HEK293 (cell line): ENCODE results near the gene ZNHIT3.

Experiments used
- MYNN ChIP-seq: fragments of 450-650 bp; formaldehyde crosslinking; IDR thresholded peaks from 2 replicates; pipeline ENCODE4 v1.5.1; 2016; ENCODE audit warnings: missing biosample characterization, missing genetic modification characterization, borderline replicate concordance
- ZNF121 ChIP-seq: fragments of 450-650 bp; formaldehyde crosslinking; IDR thresholded peaks from 2 replicates; pipeline ENCODE4 v1.5.1; 2016; ENCODE audit warnings: missing biosample characterization, missing genetic modification characterization
- ZNF16 ChIP-seq: fragments of 450-650 bp; formaldehyde crosslinking; IDR thresholded peaks from 2 replicates; pipeline ENCODE4 v1.5.1; 2016; ENCODE audit warnings: low read depth, missing biosample characterization, missing genetic modification characterization
- ZNF239 ChIP-seq: fragments of 450-650 bp; formaldehyde crosslinking; IDR thresholded peaks from 2 replicates; pipeline ENCODE4 v1.5.1; 2016; ENCODE audit warnings: missing biosample characterization, missing genetic modification characterization
- TF ChIP-seq, protein P1 (sequence below): fragments of 450-650 bp; formaldehyde crosslinking; IDR thresholded peaks from 2 replicates; pipeline ENCODE4 v1.5.1; 2016; ENCODE audit warnings: missing biosample characterization, missing genetic modification characterization
- TF ChIP-seq, protein P2 (sequence below): fragments of 450-650 bp; formaldehyde crosslinking; IDR thresholded peaks from 2 replicates; pipeline ENCODE4 v1.5.1; 2016; ENCODE audit warnings: missing biosample characterization, missing genetic modification characterization
- TF ChIP-seq, protein P3 (sequence below): fragments of 450-650 bp; formaldehyde crosslinking; IDR thresholded peaks from 2 replicates; pipeline ENCODE4 v1.5.1; 2016; ENCODE audit warnings: missing biosample characterization, missing genetic modification characterization, low read depth
- TF ChIP-seq, protein P4 (sequence below): fragments of 450-650 bp; formaldehyde crosslinking; conservative IDR thresholded peaks from 2 replicates; pipeline ENCODE4 v1.5.1; 2016; ENCODE audit warnings: low read depth, missing biosample characterization, missing genetic modification characterization

DNA sequence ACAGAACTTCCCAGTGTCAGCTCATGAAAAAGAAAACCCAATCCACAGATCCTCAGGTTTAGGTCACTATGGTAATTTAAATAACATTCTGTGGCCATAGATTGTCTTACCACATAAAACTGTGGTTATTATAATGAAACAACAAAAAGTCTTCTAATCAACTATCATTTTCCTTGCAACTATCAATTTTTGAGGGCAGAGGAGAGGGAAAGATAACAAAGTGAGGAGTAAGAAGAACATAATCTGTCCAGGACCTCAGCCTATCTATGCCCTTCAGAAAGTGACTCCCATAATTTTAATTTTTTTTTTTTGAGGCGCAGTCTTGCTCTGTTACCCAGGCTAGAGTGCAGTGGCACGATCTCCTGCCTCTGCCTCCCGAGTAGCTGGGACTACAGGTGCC lies 54.2 kb downstream of the ZNHIT3 start:
- TF ChIP-seq, protein P1, sequence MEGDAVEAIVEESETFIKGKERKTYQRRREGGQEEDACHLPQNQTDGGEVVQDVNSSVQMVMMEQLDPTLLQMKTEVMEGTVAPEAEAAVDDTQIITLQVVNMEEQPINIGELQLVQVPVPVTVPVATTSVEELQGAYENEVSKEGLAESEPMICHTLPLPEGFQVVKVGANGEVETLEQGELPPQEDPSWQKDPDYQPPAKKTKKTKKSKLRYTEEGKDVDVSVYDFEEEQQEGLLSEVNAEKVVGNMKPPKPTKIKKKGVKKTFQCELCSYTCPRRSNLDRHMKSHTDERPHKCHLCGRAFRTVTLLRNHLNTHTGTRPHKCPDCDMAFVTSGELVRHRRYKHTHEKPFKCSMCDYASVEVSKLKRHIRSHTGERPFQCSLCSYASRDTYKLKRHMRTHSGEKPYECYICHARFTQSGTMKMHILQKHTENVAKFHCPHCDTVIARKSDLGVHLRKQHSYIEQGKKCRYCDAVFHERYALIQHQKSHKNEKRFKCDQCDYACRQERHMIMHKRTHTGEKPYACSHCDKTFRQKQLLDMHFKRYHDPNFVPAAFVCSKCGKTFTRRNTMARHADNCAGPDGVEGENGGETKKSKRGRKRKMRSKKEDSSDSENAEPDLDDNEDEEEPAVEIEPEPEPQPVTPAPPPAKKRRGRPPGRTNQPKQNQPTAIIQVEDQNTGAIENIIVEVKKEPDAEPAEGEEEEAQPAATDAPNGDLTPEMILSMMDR = no peak
- TF ChIP-seq, protein P2, sequence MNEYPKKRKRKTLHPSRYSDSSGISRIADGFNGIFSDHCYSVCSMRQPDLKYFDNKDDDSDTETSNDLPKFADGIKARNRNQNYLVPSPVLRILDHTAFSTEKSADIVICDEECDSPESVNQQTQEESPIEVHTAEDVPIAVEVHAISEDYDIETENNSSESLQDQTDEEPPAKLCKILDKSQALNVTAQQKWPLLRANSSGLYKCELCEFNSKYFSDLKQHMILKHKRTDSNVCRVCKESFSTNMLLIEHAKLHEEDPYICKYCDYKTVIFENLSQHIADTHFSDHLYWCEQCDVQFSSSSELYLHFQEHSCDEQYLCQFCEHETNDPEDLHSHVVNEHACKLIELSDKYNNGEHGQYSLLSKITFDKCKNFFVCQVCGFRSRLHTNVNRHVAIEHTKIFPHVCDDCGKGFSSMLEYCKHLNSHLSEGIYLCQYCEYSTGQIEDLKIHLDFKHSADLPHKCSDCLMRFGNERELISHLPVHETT = no peak
- no peak for TF ChIP-seq ZNF239 (tag by site-specific recombination)
- no peak for TF ChIP-seq ZNF121 (tag by site-specific recombination)
- TF ChIP-seq MYNN = no peak
- TF ChIP-seq, protein P3, sequence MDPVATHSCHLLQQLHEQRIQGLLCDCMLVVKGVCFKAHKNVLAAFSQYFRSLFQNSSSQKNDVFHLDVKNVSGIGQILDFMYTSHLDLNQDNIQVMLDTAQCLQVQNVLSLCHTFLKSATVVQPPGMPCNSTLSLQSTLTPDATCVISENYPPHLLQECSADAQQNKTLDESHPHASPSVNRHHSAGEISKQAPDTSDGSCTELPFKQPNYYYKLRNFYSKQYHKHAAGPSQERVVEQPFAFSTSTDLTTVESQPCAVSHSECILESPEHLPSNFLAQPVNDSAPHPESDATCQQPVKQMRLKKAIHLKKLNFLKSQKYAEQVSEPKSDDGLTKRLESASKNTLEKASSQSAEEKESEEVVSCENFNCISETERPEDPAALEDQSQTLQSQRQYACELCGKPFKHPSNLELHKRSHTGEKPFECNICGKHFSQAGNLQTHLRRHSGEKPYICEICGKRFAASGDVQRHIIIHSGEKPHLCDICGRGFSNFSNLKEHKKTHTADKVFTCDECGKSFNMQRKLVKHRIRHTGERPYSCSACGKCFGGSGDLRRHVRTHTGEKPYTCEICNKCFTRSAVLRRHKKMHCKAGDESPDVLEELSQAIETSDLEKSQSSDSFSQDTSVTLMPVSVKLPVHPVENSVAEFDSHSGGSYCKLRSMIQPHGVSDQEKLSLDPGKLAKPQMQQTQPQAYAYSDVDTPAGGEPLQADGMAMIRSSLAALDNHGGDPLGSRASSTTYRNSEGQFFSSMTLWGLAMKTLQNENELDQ = no peak
- no peak for TF ChIP-seq ZNF16
- TF ChIP-seq, protein P4, sequence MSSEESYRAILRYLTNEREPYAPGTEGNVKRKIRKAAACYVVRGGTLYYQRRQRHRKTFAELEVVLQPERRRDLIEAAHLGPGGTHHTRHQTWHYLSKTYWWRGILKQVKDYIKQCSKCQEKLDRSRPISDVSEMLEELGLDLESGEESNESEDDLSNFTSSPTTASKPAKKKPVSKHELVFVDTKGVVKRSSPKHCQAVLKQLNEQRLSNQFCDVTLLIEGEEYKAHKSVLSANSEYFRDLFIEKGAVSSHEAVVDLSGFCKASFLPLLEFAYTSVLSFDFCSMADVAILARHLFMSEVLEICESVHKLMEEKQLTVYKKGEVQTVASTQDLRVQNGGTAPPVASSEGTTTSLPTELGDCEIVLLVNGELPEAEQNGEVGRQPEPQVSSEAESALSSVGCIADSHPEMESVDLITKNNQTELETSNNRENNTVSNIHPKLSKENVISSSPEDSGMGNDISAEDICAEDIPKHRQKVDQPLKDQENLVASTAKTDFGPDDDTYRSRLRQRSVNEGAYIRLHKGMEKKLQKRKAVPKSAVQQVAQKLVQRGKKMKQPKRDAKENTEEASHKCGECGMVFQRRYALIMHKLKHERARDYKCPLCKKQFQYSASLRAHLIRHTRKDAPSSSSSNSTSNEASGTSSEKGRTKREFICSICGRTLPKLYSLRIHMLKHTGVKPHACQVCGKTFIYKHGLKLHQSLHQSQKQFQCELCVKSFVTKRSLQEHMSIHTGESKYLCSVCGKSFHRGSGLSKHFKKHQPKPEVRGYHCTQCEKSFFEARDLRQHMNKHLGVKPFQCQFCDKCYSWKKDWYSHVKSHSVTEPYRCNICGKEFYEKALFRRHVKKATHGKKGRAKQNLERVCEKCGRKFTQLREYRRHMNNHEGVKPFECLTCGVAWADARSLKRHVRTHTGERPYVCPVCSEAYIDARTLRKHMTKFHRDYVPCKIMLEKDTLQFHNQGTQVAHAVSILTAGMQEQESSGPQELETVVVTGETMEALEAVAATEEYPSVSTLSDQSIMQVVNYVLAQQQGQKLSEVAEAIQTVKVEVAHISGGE (tag by site-specific recombination) = no peak
